Glomerular visceral epithelial cell (primary cell): ENCODE measurements around the gene ALPK3.

Experiments used
- DNase-seq: peaks from one replicate; pipeline ENCODE4 v3.0.0-alpha.2; 2016; ENCODE audit errors: extremely low spot score

Gene ALPK3, protein sequence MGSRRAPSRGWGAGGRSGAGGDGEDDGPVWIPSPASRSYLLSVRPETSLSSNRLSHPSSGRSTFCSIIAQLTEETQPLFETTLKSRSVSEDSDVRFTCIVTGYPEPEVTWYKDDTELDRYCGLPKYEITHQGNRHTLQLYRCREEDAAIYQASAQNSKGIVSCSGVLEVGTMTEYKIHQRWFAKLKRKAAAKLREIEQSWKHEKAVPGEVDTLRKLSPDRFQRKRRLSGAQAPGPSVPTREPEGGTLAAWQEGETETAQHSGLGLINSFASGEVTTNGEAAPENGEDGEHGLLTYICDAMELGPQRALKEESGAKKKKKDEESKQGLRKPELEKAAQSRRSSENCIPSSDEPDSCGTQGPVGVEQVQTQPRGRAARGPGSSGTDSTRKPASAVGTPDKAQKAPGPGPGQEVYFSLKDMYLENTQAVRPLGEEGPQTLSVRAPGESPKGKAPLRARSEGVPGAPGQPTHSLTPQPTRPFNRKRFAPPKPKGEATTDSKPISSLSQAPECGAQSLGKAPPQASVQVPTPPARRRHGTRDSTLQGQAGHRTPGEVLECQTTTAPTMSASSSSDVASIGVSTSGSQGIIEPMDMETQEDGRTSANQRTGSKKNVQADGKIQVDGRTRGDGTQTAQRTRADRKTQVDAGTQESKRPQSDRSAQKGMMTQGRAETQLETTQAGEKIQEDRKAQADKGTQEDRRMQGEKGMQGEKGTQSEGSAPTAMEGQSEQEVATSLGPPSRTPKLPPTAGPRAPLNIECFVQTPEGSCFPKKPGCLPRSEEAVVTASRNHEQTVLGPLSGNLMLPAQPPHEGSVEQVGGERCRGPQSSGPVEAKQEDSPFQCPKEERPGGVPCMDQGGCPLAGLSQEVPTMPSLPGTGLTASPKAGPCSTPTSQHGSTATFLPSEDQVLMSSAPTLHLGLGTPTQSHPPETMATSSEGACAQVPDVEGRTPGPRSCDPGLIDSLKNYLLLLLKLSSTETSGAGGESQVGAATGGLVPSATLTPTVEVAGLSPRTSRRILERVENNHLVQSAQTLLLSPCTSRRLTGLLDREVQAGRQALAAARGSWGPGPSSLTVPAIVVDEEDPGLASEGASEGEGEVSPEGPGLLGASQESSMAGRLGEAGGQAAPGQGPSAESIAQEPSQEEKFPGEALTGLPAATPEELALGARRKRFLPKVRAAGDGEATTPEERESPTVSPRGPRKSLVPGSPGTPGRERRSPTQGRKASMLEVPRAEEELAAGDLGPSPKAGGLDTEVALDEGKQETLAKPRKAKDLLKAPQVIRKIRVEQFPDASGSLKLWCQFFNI (N-terminal part only)

GRCh38 chr15:84816694-84817465 is at the start of gene ALPK3:
TSS of gene ALPK3 (plus strand) at chr15:84817356. CDS start at chr15:84817453, 97 bp downstream.
- DNase-seq = no peak

DNA sequence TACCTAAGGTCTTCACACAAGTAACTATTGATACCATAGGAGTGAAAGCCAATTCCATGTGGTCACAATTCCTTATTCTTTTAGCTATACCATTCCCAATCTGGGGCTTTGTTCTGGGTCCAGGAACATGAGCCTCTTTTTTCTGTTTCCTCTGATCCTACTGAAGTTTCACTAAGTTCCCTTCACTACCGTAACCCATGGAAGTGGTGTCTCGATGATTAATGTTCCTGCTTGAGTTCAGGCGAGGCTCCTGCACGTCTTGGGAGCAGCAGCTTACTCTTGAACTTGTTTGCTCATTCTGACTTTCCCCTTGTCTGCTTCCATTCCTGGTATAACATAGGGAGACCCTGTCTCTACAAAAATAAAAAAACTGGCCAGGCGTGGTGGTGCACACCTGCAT is 45.1 kb upstream of the ALPK3 start:
- DNase-seq = no peak

- no peak for DNase-seq
These were observed 44.7 kb upstream of the ALPK3 start for GRCh38 chr15:84772467-84772866.

GRCh38 chr15:84773716-84774115 is 43.4 kb upstream of the ALPK3 start:
- DNase-seq = no peak

DNA sequence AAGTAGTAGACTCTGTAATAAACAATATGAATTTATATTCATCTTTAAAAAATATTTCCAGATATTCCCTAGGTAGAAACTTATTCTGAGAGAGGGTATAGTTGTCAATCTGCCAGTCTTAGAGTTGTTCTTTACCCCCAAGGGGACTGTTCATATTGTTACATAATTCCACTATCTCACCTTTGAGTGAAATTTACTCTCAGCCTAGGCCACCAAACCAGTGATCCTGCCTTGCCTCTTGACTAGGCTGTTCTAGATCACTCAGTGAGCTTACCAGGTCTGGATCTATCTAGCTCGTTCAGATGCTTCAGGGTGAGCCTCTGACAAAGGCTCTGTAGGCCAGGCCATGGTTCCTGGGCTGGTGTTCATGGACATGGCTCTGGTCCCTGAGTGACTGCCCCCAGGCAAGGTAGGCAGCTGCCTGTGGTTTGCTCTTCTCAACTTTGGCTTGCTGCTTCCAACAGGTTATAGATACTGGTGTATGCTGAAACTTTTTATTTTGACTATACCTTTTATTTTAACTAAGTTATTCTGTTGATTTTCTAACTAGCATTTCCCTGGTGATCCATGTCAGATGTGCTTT is 41.2 kb upstream of the ALPK3 start:
- DNase-seq = no peak

DNA sequence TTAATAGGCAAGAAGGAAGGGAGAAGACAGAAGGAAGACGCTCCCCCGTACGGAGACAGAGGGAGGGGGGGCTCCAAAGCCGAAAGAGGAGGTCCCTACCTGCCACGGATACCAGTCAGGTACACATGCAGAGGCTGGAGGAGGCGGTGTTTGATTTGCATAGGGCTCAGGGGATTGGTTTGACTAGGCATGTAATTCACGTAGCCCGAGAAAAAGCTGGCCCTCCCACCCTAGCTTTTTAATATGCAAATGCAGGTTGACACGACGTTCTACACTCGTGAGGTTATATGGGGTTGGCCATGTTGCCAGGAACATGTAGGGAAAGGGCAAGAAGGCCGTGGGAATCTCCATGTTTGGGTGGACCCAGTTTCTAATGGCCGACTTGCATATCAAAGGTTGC is 39.0 kb upstream of the ALPK3 start:
- no peak for DNase-seq

DNA sequence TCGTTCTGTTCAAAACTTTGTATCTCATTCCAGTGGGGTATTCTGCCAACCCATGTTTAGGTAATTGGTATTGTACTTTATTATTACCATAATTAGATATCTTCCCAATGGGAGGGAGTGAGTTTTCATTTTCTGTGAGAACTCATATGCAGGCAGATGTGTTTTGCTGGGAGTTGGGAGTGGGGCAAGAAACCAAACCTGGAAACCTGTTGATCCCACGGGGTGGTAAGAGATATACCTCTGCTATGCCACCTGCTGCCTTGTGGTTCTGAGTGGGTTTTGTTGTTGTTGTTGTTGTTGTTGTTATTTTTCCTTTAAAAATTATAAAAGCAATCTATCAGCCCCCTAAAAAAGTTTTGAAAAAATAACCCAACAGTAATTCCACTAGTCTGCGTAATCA is 36.7 kb upstream of the ALPK3 start:
- no peak for DNase-seq

DNA sequence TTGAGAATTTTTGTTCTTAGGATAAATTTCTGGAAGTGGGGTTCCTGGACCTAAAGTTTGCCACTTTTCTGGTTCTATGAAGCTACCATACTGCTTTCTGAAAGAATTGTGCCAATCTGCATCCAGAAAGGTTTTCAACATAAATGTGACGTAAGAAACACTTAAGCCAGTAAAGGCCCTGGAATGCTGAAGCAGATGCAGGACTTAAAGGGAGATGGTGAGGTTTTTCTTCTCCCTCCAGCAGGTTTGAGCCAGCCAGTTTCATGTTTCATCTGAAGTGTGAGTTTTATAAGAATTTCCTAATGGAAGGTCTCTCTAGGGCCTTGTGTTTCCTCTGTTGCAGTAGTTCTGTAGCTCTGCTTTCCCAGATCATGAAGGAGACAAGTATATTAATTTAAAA is 35.7 kb upstream of the ALPK3 start:
- no peak for DNase-seq

- no peak for DNase-seq
These were observed 34.8 kb upstream of the ALPK3 start for GRCh38 chr15:84782346-84782745.

GRCh38 chr15:84783493-84784251 is 33.5 kb upstream of the ALPK3 start:
- no peak for DNase-seq

- no peak for DNase-seq
These were observed 32.9 kb upstream of the ALPK3 start for GRCh38 chr15:84784262-84784661.

GRCh38 chr15:84785053-84785452 is 32.1 kb upstream of the ALPK3 start:
- no peak for DNase-seq

GRCh38 chr15:84788500-84788899 is 28.7 kb upstream of the ALPK3 start:
- DNase-seq = no peak

- DNase-seq = no peak
These were observed 27.4 kb upstream of the ALPK3 start for GRCh38 chr15:84789762-84790161.

- no peak for DNase-seq
These were observed 26.5 kb upstream of the ALPK3 start for GRCh38 chr15:84790676-84791075.

DNA sequence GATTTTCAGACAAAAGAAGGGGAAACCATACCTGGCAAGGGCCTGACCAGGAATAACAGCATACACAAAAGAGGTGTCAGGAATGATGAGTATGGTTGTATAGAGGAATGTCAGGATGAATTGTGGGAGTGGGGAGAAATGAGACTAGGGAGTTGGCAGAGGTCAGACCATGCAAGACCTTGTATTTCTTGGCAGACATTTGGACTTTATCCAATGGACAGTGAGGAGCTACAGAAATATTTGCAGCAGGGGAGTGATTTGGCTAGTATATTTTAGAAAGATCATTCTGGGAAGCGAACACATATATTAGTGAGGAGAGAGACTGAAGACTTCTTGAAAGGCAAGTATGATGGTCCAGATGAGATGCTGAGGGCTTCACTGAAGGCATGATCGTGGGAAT is 25.4 kb upstream of the ALPK3 start:
- no peak for DNase-seq

GRCh38 chr15:84793431-84794161 is 23.6 kb upstream of the ALPK3 start:
- no peak for DNase-seq

DNA sequence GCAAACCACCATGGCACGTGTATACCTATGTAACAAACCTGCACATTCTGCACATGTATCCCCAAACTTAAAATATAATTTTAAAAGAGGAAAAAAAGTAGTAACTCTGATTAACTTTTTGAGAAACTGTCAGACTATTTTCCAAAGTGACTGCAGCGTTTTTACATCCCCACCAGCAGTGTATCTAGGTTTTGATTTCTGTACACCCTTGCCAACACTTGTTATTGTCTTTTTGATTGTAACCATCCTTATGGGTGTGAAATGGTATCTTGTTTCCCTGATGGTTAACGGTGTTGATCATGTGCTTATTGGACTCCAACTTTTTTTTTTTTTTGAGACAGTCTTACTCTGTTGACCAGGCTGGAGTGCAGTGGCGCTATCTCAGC is 23.0 kb upstream of the ALPK3 start:
- no peak for DNase-seq

GRCh38 chr15:84795186-84795585 is 22.0 kb upstream of the ALPK3 start:
- DNase-seq = no peak
